GM19239 (cell line): ENCODE measurements around the gene ERP27.
A peak's percentile ranks its signal among the peaks of the same experiment; 100 is the strongest.

Experiments
- DNase-seq: peaks from one replicate; pipeline ENCODE4 v3.0.0; 2011; ENCODE audit warnings: low spot score; ENCODE audit not compliant: insufficient read length
- FAIRE-seq: peaks from 2 replicates; lab custom pipeline; 2011; peaks lifted over from hg19 to GRCh38; lab: Jason Lieb, UNC

ERP27 gene

GRCh38 chr12:14938301-14938700 is at the start of gene ERP27:
Gene ERP27, minus strand, starts transcription at chr12:14938537. Its CDS starts 29 bp downstream, at chr12:14938508.
- DNase-seq (no peak), FAIRE-seq (no peak)

DNA sequence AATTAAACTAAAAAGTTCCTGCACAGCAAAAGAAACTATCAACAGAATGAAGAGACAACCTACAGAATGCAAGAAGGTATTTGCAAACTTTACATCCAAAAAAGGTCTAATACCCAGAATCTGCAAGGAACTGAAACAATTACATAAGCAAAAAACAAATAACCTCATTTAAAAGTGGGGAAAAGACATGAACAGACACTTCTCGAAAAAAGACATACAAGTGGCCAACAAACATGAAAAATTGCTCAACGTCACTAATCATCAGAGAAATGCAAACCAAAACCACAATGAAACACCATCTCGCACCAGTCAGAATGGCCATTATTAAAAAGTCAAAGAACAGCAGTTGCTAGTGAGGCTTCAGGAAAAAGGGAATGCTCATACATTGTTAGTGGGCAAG is 49.7 kb upstream of the ERP27 start:
- DNase-seq, result no peak
- no peak for FAIRE-seq

- DNase-seq (no peak), FAIRE-seq (no peak)
These were observed 48.1 kb upstream of the ERP27 start for GRCh38 chr12:14986449-14986848.

GRCh38 chr12:14984766-14985285 is 46.5 kb upstream of the ERP27 start:
- no peak for FAIRE-seq
- DNase-seq, result no peak

- no peak for DNase-seq
- no peak for FAIRE-seq
These were observed 45.7 kb upstream of the ERP27 start for GRCh38 chr12:14984036-14984435.

- FAIRE-seq (no peak), DNase-seq (no peak)
These were observed 44.7 kb upstream of the ERP27 start for GRCh38 chr12:14982991-14983390.

- FAIRE-seq (no peak), DNase-seq (no peak)
These were observed 44.2 kb upstream of the ERP27 start for GRCh38 chr12:14982562-14982961.

- no peak for DNase-seq
- no peak for FAIRE-seq
These were observed 42.7 kb upstream of the ERP27 start for GRCh38 chr12:14981049-14981448.

GRCh38 chr12:14979468-14979867 is 41.1 kb upstream of the ERP27 start:
- FAIRE-seq, result no peak
- no peak for DNase-seq

GRCh38 chr12:14976658-14977057 is 38.3 kb upstream of the ERP27 start:
- FAIRE-seq (no peak), DNase-seq (no peak)

GRCh38 chr12:14975457-14975856 is 37.1 kb upstream of the ERP27 start:
- FAIRE-seq (no peak), DNase-seq (no peak)

DNA sequence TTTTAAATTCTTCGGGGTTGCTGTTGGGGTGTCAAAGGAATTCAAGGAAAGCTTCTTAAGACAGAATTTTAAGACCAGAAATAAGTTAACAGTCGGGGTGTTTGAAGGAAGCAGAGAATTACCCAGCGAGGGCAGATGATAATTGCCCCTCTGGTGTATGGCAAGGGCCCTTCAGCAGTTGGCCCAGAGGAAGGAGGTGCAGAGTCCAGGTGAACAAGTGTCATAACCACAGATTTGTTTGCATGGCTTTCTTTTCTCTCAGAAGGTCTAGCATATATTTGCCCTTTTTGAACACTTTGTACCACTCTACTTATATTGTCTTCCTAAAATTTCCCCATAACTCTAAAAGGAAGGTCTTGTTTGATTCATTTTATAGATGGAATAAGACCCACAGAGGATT is 36.3 kb upstream of the ERP27 start:
- no peak for FAIRE-seq
- DNase-seq, result no peak

DNA sequence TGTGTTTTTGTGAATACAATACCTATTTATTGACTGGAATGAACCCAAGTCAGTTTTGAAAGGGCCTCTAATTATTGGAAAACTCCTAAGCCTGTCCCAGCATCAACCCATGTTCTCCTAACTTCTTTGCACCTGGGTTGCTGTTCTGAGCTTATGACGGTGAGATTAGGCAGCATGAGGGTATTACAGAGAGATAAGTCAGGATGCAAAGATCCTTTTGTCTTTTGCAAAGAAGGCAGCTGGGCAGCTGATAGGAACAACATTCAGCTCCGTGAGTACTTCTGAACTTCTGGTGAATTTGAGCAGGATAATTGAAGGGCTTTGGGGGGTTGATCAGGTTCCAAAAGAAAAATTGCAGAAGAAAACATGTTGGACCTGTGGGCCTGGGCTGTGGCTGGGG is 34.5 kb upstream of the ERP27 start, which contains the start of gene PDE6H:
Gene PDE6H, plus strand, starts transcription at position 227 of the 400 bp plus-strand sequence. CDS start 4,971 bp downstream, outside the sequence.
- no peak for FAIRE-seq

DNA sequence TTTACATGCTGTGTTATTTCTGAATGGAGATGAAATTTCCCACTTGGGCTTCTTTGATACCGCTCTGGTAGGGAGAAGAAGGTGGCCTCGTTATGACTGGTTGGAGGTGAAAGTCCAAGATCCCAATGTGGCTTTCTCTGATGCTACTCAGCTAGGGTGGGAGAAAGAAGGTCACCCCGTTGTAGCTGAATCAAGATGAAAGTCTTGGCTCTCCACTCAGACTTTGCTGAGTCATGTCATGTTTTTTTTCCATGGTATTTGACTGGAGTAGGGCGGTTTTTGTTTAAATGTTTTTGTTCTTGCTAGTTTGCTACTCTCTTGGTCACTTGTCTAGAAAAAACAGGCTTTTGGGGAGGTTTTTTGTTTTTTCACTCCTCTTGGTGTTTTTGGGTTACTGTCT is 32.1 kb upstream of the ERP27 start:
- DNase-seq (no peak), FAIRE-seq (no peak)

More for the DNA sequence above, 34.5 kb upstream of the ERP27 start, which contains the start of gene PDE6H:
- DNase-seq, result no peak

DNA sequence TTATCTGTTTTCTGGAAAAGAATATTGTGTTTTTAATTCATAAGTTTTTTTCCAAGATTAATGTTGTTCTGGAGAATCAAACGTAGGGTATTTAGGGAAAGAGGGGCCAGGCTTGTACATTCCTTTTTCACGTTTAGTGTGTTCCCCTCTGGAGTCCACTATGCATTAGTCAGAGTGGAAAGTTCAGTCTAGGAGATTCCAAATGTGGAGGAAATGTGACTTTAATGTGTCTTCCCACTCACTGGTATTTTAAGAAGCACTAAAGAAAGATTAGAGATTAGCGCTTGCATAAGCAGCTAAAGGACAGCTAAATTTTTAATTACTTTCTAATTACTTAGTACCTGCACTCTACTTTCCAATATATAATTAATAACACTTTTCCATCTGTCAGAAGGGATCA is 30.1 kb upstream of the ERP27 start:
- DNase-seq, result no peak
- no peak for FAIRE-seq

DNA sequence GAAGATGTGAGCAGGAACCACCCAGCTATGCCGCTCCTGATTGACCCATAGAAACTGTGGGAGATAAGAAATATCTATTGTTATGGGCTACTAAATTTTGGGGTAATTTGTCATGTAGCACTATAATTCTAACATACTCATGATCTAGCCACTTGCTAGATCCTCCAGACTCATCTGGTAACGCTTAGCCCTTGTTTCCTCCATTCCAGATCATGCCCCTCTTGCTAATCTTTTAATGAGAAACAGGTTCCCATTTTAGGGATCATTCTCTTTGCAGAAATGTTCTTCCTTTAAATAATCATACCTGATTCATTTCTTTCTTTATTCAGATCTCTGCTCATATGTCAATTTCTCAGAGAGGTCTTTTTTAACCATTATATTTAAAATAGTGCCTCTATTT is 26.9 kb upstream of the ERP27 start:
- DNase-seq (no peak), FAIRE-seq (no peak)

DNA sequence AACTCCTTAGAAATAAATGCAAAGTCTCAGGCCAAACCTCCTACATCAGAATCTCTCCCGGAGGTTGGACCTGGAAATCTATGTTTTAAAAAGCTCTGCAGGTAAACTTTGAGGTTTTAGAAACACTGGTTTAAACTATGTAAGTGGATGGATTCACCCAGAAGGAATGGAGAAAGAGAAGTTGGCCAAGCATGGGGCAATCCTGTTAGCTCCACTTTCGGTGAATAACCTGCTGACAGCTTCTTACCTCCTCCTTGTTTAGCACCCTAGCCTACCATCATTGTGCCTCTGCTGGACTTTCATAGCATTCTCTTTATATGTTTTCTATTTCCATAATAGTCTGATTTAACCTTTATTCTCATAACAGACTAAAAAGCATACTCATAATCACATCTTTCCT is 26.1 kb upstream of the ERP27 start:
- FAIRE-seq, result no peak
- DNase-seq, result no peak

- FAIRE-seq, result peak; percentile 49
- no peak for DNase-seq
These were observed 25.2 kb upstream of the ERP27 start for GRCh38 chr12:14963520-14963919.

GRCh38 chr12:14962797-14963196 is 24.5 kb upstream of the ERP27 start:
- DNase-seq, result no peak
- peak; percentile 21 for FAIRE-seq

- FAIRE-seq, result no peak
- no peak for DNase-seq
These were observed 23.8 kb upstream of the ERP27 start for GRCh38 chr12:14962153-14962539.

GRCh38 chr12:14961466-14962152 is 23.3 kb upstream of the ERP27 start, which contains the start of gene ARHGDIB:
Gene ARHGDIB, minus strand, starts transcription at chr12:14961601. Its CDS starts 10,889 bp downstream, at chr12:14950712.
- DNase-seq, result peak; percentile 32
- FAIRE-seq, result peak; percentile 98
